Measurements from ENCODE around the gene HOXA11.

The HOXA11 gene

GRCh38 chr7:27219821-27220220 lies 34.8 kb upstream of the HOXA11 start:
- TF ChIP-seq CTCF (IDR thresholded peaks at IDR 0.05; ENCODE audit: low read depth, low read length) = no peak
- DNase-seq (ENCODE audit: low read depth in 2 of 2) = no peak
- H3K4me3 ChIP-seq (replicated peaks in 1 of 2; ENCODE audit: low read depth in 2 of 2, low read length in 2 of 2) = no peak overlapping the region

- TF ChIP-seq CTCF (IDR thresholded peaks at IDR 0.05; ENCODE audit: low read depth, low read length) = no peak
- no peak overlapping the region for H3K4me3 ChIP-seq (replicated peaks in 1 of 2; ENCODE audit: low read depth in 2 of 2, low read length in 2 of 2)
- no peak for DNase-seq (ENCODE audit: low read depth in 2 of 2)
These were observed 32.9 kb upstream of the HOXA11 start for GRCh38 chr7:27217951-27218350.

- TF ChIP-seq CTCF (IDR thresholded peaks at IDR 0.05; ENCODE audit: low read depth, low read length) = no peak
- H3K4me3 ChIP-seq (replicated peaks in 1 of 2; ENCODE audit: low read depth in 2 of 2, low read length in 2 of 2) = no peak overlapping the region
- no peak for DNase-seq (ENCODE audit: low read depth in 2 of 2)
These were observed 30.3 kb upstream of the HOXA11 start for GRCh38 chr7:27215356-27215755.

GRCh38 chr7:27214239-27214950 lies 29.4 kb upstream of the HOXA11 start:
- H3K4me3 ChIP-seq (replicated peaks in 1 of 2; ENCODE audit: low read depth in 2 of 2, low read length in 2 of 2) = no peak overlapping the region
- TF ChIP-seq CTCF (IDR thresholded peaks at IDR 0.05; ENCODE audit: low read depth, low read length) = no peak
- DNase-seq (ENCODE audit: low read depth in 2 of 2) = no peak

GRCh38 chr7:27213433-27214238 lies 28.6 kb upstream of the HOXA11 start:
- TF ChIP-seq CTCF (IDR thresholded peaks at IDR 0.05; ENCODE audit: low read depth, low read length) = no peak
- DNase-seq (ENCODE audit: low read depth in 2 of 2) = no peak
- no peak overlapping the region for H3K4me3 ChIP-seq (replicated peaks in 1 of 2; ENCODE audit: low read depth in 2 of 2, low read length in 2 of 2)

- no peak for TF ChIP-seq CTCF (IDR thresholded peaks at IDR 0.05; ENCODE audit: low read depth, low read length)
- no peak overlapping the region for H3K4me3 ChIP-seq (replicated peaks in 1 of 2; ENCODE audit: low read depth in 2 of 2, low read length in 2 of 2)
- DNase-seq (ENCODE audit: low read depth in 2 of 2) = no peak
These were observed 27.7 kb upstream of the HOXA11 start for GRCh38 chr7:27212497-27213432.

Measured in cardiac fibroblast (primary cell).